ENCODE results near the gene BUB1B. TPM values are rescaled to one million over a fixed set of nuclear protein-coding genes. Genes with fewer than 3 reads are reported as not detected.

BUB1B gene
- total RNA-seq, 1 donor from 2014 or later: 1.3 TPM

- ATAC-seq (ENCODE audit: poor library complexity): no peak
- no peak for DNase-seq
- intact Hi-C loops (cut with DNase I): no loop called here
These were observed 103.7 kb downstream of the BUB1B start for GRCh38 chr15:40264321-40265153.

- ATAC-seq (ENCODE audit: poor library complexity): no peak
- intact Hi-C loops (cut with DNase I): no loop called here
These were observed 104.5 kb downstream of the BUB1B start for GRCh38 chr15:40265355-40265754.

GRCh38 chr15:40265875-40266274 lies 105.0 kb downstream of the BUB1B start:
- ATAC-seq (ENCODE audit: poor library complexity): no peak
- intact Hi-C loops (cut with DNase I): no loop called here
- no peak for DNase-seq

More at GRCh38 chr15:40265355-40265754, 104.5 kb downstream of the BUB1B start:
- DNase-seq: no peak

- intact Hi-C loops (cut with DNase I): no loop called here
- no peak for DNase-seq
- ATAC-seq (ENCODE audit: poor library complexity): no peak
These were observed 106.0 kb downstream of the BUB1B start for GRCh38 chr15:40266828-40267304.

- ATAC-seq (ENCODE audit: poor library complexity) (no peak), DNase-seq (no peak)
- intact Hi-C loops (cut with DNase I): no loop called here
These were observed 106.8 kb downstream of the BUB1B start for GRCh38 chr15:40267670-40268069.

GRCh38 chr15:40269604-40270003 lies 108.7 kb downstream of the BUB1B start:
- DNase-seq (no peak), ATAC-seq (ENCODE audit: poor library complexity) (no peak)
- intact Hi-C loops (cut with DNase I): loop anchor here (5.0 kb wide), 1 partner anchor 222 kb away; no protein-coding TSS in a partner anchor

- intact Hi-C loops (cut with DNase I): loop anchor here (5.0 kb wide), 1 partner anchor 223 kb away; no protein-coding TSS in a partner anchor
- no peak for ATAC-seq (ENCODE audit: poor library complexity)
- no peak for DNase-seq
These were observed 109.6 kb downstream of the BUB1B start for GRCh38 chr15:40270246-40270995.

Other genes with a start within 250 kb of the BUB1B start
- 1.4 TPM for gene GPR176, start 240.8 kb upstream of the BUB1B start, total RNA-seq
- gene EIF2AK4, start 227.0 kb upstream of the BUB1B start, total RNA-seq: 21.2 TPM
- 196 TPM for gene SRP14, start 121.9 kb upstream of the BUB1B start, total RNA-seq
- gene BMF, start 52.2 kb upstream of the BUB1B start, total RNA-seq: 3.4 TPM
- gene PAK6, start 78.0 kb downstream of the BUB1B start, total RNA-seq: 9.7 TPM
- 0.65 TPM for gene ANKRD63, start 122.0 kb downstream of the BUB1B start, total RNA-seq
- gene PLCB2, start 146.9 kb downstream of the BUB1B start, total RNA-seq: 7.7 TPM
- gene INAFM2, start 162.6 kb downstream of the BUB1B start, total RNA-seq: 56.2 TPM
- 155 TPM for gene CCDC9B, start 179.9 kb downstream of the BUB1B start, total RNA-seq
- not detected for gene PHGR1, start 190.0 kb downstream of the BUB1B start, total RNA-seq
- gene DISP2, start 197.2 kb downstream of the BUB1B start, total RNA-seq: 5.9 TPM
- gene KNSTRN, start 221.7 kb downstream of the BUB1B start, total RNA-seq: 7.9 TPM
- 90.8 TPM for gene IVD, start 244.7 kb downstream of the BUB1B start, total RNA-seq

All from Right ventricle myocardium superior (tissue), 1 donor.